ENCODE data around the gene KCNQ1. TPM values are rescaled to one million over a fixed set of nuclear protein-coding genes. Genes with fewer than 3 reads are reported as not detected.

Gene KCNQ1
- total and polyA plus RNA-seq, 2 donors (not counting 3 experiments of a cell fraction or from before 2014, with no cell fraction given): 0.07 to 0.09 TPM

DNA sequence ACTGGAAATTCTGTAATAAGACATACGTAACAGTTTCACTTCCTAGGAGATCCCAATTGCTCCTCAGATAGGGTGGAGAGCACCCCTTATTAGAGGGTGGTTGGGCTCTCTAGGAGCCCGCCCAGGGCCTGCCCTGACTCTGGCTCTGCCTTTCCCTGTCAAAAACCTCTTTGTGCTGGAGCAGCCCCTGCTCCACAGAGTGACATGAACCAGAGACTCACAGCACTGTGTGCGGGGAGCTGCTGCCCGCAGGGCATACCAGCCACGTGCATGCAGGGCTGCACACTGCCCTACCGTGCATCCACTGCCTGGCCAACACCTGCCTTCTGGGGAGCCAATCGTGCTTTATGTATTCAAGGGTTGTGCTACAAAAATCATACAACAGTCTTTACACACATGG lies 230.7 kb downstream of the KCNQ1 start:
- no TSS peak for BruUV-seq (replicated peaks)
- no peaks in the 10 kb centered on the region for H3K27me3 ChIP-seq (ENCODE audit: control insufficient read depth in 2 of 2, insufficient read depth in 2 of 2, low read length in 2 of 2)
- H2AFZ ChIP-seq (ENCODE audit: low read depth, low read length): no peak overlapping the region
- DNase-seq (ENCODE audit: low read depth, low spot score): no peak
- no peaks in the 10 kb centered on the region for H3K4me1 ChIP-seq (ENCODE audit: control insufficient read depth, extremely low read depth, insufficient read depth, low read length)
- ChIA-PET CTCF (no interaction called here), POLR2A (no interaction called here)
- H3K9me3 ChIP-seq (replicated peaks; ENCODE audit: control insufficient read depth, insufficient read depth, low read length): no peaks in the 10 kb centered on the region
- H3K9me1 ChIP-seq (replicated peaks; ENCODE audit: control insufficient read depth, extremely low read depth, insufficient read depth, low read length): no peaks in the 10 kb centered on the region
- intact Hi-C loops (cut with micrococcal nuclease) (no loop called here), dilution Hi-C loops (cut with MboI; ENCODE audit: extremely low pct_ligation_motif_present, low sequenced_read_pairs) (no loop called here)
- H3K4me2 ChIP-seq (ENCODE audit: insufficient read depth, low read length): no peak overlapping the region
- no peak overlapping the region for H3K4me3 ChIP-seq (replicated peaks in 1 of 3; ENCODE audit: insufficient read depth in 1 of 3, low read depth in 1 of 3, low read length in 3 of 3)
- H3K27ac ChIP-seq (ENCODE audit: insufficient read depth, low read depth, low read length): no peak overlapping the region
- no peak for FAIRE-seq
- H3K36me3 ChIP-seq (ENCODE audit: control insufficient read depth in 2 of 2, extremely low read depth in 1 of 2, insufficient read depth in 2 of 2, low read length in 2 of 2): no peaks in the 10 kb centered on the region
- H3K79me2 ChIP-seq (ENCODE audit: control insufficient read depth, insufficient read depth, low read length): peaks cover 3% of the 10 kb centered on the region
- no peak overlapping the region for H3K9ac ChIP-seq (replicated peaks; ENCODE audit: extremely low read depth, insufficient read depth, low read length)
- no peak for TF ChIP-seq POLR2A (IDR thresholded peaks at IDR 0.05; ENCODE audit: low read depth, low read length)
- TF ChIP-seq, protein P1, sequence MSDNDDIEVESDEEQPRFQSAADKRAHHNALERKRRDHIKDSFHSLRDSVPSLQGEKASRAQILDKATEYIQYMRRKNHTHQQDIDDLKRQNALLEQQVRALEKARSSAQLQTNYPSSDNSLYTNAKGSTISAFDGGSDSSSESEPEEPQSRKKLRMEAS (IDR thresholded peaks at IDR 0.05; ENCODE audit: insufficient read depth, insufficient read length): no peak
- no peak for TF ChIP-seq POLR2AphosphoS5 (IDR thresholded peaks at IDR 0.05; ENCODE audit: insufficient read depth, low read depth, low read length)
- no peak for TF ChIP-seq GATA2 (IDR thresholded peaks at IDR 0.05; ENCODE audit: insufficient read depth, insufficient read length, low read depth, low read length)
- TF ChIP-seq FOS (IDR thresholded peaks at IDR 0.05; ENCODE audit: borderline replicate concordance, insufficient read depth, low read length): no peak
- no peak for TF ChIP-seq EZH2 (IDR thresholded peaks at IDR 0.05; ENCODE audit: borderline replicate concordance, low read depth, low read length, severe bottlenecking)
- TF ChIP-seq MYC (IDR thresholded peaks at IDR 0.05; ENCODE audit: low read depth, low read length): no peak
- TF ChIP-seq, protein P2, sequence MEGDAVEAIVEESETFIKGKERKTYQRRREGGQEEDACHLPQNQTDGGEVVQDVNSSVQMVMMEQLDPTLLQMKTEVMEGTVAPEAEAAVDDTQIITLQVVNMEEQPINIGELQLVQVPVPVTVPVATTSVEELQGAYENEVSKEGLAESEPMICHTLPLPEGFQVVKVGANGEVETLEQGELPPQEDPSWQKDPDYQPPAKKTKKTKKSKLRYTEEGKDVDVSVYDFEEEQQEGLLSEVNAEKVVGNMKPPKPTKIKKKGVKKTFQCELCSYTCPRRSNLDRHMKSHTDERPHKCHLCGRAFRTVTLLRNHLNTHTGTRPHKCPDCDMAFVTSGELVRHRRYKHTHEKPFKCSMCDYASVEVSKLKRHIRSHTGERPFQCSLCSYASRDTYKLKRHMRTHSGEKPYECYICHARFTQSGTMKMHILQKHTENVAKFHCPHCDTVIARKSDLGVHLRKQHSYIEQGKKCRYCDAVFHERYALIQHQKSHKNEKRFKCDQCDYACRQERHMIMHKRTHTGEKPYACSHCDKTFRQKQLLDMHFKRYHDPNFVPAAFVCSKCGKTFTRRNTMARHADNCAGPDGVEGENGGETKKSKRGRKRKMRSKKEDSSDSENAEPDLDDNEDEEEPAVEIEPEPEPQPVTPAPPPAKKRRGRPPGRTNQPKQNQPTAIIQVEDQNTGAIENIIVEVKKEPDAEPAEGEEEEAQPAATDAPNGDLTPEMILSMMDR (IDR thresholded peaks at IDR 0.05; ENCODE audit: extremely low read depth in 1 of 2, insufficient read depth in 1 of 2, low read depth in 1 of 2, low read length in 2 of 2): no peak
- no peak for TF ChIP-seq JUN (IDR thresholded peaks at IDR 0.05; ENCODE audit: borderline replicate concordance, insufficient read depth, insufficient read length, low read depth)
- H4K20me1 ChIP-seq (replicated peaks; ENCODE audit: control insufficient read depth, extremely low read depth, insufficient read depth, low read length): no peaks in the 10 kb centered on the region
